OCI-LY3 (cell line): ENCODE results near the gene IFITM1.

ENCODE experiments used
- H2AFZ ChIP-seq: fragments of 200-600, 300-600 bp; shearing (Covaris generic); 2 replicates; pipeline ENCODE4 v1.6.0; 2014; ENCODE audit warnings: antibody characterized with exemption, low read depth, low read length
- H3K27ac ChIP-seq: fragments of 200-600, 300-600 bp; sonication (generic); 2 replicates; pipeline ENCODE4 v1.5.1; 2014; ENCODE audit warnings: mild to moderate bottlenecking, low read length, moderate library complexity, mixed read lengths
- H3K27me3 ChIP-seq: fragments of 200-600, 300-600 bp; sonication (generic); 2 replicates; pipeline ENCODE4 v1.6.1; 2014; ENCODE audit warnings: low read depth, low read length, mixed read lengths
- H3K36me3 ChIP-seq: fragments of 200-600, 300-600 bp; sonication (generic); replicated peaks from 2 replicates; pipeline ENCODE3; 2014; ENCODE audit warnings: low read depth, low read length, mixed read lengths
- H3K4me1 ChIP-seq: fragments of 300-600, 200-600 bp; sonication (generic); 2 replicates; pipeline ENCODE4 v1.6.1; 2014; ENCODE audit warnings: low read length, mixed read lengths
- H3K4me2 ChIP-seq: fragments of 200-600, 300-600 bp; sonication (generic); 2 replicates; pipeline ENCODE4 v1.6.1; 2014; ENCODE audit warnings: low read length, mixed read lengths
- H3K4me3 ChIP-seq: fragments of 300-600, 200-600 bp; sonication (generic); 2 replicates; pipeline ENCODE4 v1.5.1; 2014; ENCODE audit warnings: antibody characterized with exemption, mild to moderate bottlenecking, low read length, moderate library complexity
- H3K79me2 ChIP-seq: fragments of 300-600, 200-600 bp; shearing (Covaris generic); 2 replicates; pipeline ENCODE4 v1.6.1; 2014; ENCODE audit warnings: mild to moderate bottlenecking, low read length, mixed read lengths
- H3K9ac ChIP-seq: fragments of 300-600, 200-600 bp; shearing (Covaris generic); 2 replicates; pipeline ENCODE4 v1.6.0; 2014; ENCODE audit warnings: mild to moderate bottlenecking, low read length, moderate library complexity
- H3K9me3 ChIP-seq: fragments of 200-600, 300-600 bp; shearing (Covaris generic); 2 replicates; pipeline ENCODE4 v1.6.1; 2014; ENCODE audit warnings: low read length, mixed read lengths; ENCODE audit not compliant: insufficient read depth
- H4K20me1 ChIP-seq: fragments of 200-600, 300-600 bp; sonication (generic); 2 replicates; pipeline ENCODE4 v1.6.1; 2016; ENCODE audit warnings: low read length, mixed read lengths; ENCODE audit not compliant: insufficient read depth
- CTCF ChIP-seq: fragments of 200-600, 300-600 bp; sonication (generic); IDR thresholded peaks from 2 replicates; pipeline ENCODE4 v1.5.1; 2014; ENCODE audit warnings: antibody characterized with exemption, low read length, low read depth
- EZH2phosphoT487 ChIP-seq: fragments of 200-600 bp; shearing (Covaris generic); IDR thresholded peaks from 2 replicates; pipeline ENCODE4 v1.6.1; 2018; ENCODE audit warnings: antibody characterized with exemption, mixed run types, low read depth

IFITM1 gene

DNA sequence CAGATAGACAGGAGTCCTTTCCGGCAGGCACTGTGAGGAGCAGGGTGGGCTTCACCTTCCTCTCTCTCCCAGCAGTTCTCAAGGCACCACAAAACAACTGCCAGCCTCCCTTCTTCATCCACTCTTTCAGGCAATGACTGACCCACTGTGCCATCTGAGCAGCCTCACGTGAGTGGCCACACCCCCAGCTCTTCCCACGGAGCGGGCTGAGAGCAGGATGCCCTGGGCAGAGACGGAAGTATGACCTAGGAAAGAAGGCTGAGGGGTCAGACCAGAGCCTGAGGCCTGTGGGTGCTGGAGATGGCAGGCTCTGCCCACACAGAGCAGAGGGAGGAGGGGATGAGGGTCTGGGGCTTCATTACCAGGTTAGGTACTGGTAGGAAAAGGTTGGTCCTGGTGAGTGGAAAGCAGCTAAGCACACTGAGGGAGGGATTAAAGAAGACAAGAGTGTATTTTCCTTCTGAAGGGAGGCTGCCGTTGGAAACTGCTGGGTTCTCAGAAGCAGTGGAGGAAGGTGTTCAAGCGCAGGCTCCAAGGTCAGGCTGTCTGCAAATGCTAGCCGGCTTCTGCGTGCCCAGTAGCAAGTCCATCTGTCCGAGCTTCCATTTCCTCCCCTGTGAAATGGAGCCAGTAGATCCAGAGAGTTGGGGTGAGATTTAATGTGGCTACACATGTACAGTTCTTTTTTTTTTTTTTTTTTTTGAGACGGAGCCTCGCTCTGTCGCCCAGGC, 31.0 kb upstream of the IFITM1 start:
- Histone ChIP-seq H3K79me2 (no peaks in the 10 kb centered on the region), H3K4me2 (no peak overlapping the region)

DNA sequence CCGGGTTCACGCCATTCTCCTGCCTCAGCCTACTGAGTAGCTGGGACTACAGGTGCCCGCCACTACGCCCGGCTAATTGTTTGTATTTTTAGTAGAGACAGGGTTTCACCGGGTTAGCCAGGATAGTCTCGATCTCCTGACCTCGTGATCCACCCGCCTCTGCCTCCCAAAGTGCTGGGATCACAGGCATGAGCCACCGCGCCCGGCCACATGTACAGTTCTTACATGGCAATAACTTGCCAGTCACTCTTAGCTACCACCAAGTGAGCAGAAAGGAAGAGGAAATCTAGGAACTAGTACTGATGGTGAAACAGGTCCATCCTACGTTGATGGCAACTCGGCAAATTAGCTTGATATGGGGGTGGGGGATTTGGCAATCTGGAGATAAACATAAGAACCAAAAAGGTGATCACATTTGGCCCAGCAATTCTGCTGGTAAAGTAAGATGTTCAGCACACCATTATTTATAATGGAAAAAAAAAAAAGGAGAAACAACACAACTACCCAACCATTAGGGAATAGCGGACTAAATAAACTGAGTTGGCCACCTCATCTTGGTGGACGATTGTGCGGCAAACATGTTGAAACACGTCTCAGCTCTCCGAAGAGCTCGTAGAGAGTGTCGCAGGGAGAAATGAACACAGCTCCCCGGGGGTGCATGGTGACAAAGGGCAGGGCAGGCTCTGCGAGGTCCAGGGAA, 30.3 kb upstream of the IFITM1 start:
- H3K4me3 ChIP-seq = no peak overlapping the region
- H3K27ac ChIP-seq = no peak overlapping the region
- no peak overlapping the region for H3K9ac ChIP-seq
- peaks cover 9% of the 10 kb centered on the region; the same call in 1 of the 2 replicates for H3K27me3 ChIP-seq
- no peaks in the 10 kb centered on the region for H3K36me3 ChIP-seq
- no peaks in the 10 kb centered on the region for H3K79me2 ChIP-seq
- H3K4me1 ChIP-seq = peaks cover 6% of the 10 kb centered on the region
- TF ChIP-seq EZH2phosphoT487 = no peak
- TF ChIP-seq CTCF = no peak
- no peaks in the 10 kb centered on the region for H4K20me1 ChIP-seq
- no peak overlapping the region for H3K4me2 ChIP-seq
- no peak overlapping the region for H2AFZ ChIP-seq
- no peaks in the 10 kb centered on the region for H3K9me3 ChIP-seq

More for the DNA sequence above, 31.0 kb upstream of the IFITM1 start:
- no peak overlapping the region for H3K27ac ChIP-seq
- H3K4me3 ChIP-seq = no peak overlapping the region
- no peaks in the 10 kb centered on the region for H3K36me3 ChIP-seq
- peaks cover 1% of the 10 kb centered on the region; the same call in 1 of the 2 replicates for H3K4me1 ChIP-seq
- no peak overlapping the region for H3K9ac ChIP-seq
- H4K20me1 ChIP-seq = no peaks in the 10 kb centered on the region
- TF ChIP-seq EZH2phosphoT487 = no peak
- TF ChIP-seq CTCF = no peak
- no peaks in the 10 kb centered on the region for H3K9me3 ChIP-seq
- H2AFZ ChIP-seq = no peak overlapping the region
- H3K27me3 ChIP-seq = peaks cover 4% of the 10 kb centered on the region; the same call in 1 of the 2 replicates

GRCh38 chr11:284105-285020, 29.5 kb upstream of the IFITM1 start:
- Histone ChIP-seq H2AFZ (no peak overlapping the region), H3K4me2 (no peak overlapping the region), H3K79me2 (no peaks in the 10 kb centered on the region), H3K9ac (no peak overlapping the region), H3K4me1 (peaks cover 6% of the 10 kb centered on the region), H3K36me3 (no peaks in the 10 kb centered on the region), H4K20me1 (no peaks in the 10 kb centered on the region), H3K27ac (no peak overlapping the region), H3K27me3 (peaks cover 9% of the 10 kb centered on the region; the same call in 1 of the 2 replicates), H3K4me3 (no peak overlapping the region), H3K9me3 (no peaks in the 10 kb centered on the region)
- TF ChIP-seq EZH2phosphoT487 (no peak), CTCF (no peak)
